ENCODE results near the gene WDR37.
"Not testable (repeated sequence)": the region's sequence is repeated elsewhere in the genome, so short reads cannot be mapped to it uniquely, and the experiment has no call there.

WDR37 gene

DNA sequence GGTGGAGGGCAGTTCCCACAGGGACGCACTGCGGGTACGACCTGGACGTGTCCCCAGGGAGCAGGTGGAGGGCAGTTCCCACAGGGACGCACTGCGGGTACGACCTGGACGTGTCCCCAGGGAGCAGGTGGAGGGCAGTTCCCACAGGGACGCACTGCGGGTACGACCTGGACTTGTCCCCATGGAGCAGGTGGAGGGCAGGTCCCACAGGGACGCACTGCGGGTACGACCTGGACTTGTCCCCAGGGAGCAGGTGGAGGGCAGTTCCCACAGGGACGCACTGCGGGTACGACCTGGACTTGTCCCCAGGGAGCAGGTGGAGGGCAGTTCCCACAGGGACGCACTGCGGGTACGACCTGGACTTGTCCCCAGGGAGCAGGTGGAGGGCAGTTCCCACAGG is 17.4 kb upstream of the WDR37 start:
- DNase-seq (ENCODE audit: low read depth, low spot score); H3K4me3 ChIP-seq (ENCODE audit: low read length): not testable (repeated sequence)

DNA sequence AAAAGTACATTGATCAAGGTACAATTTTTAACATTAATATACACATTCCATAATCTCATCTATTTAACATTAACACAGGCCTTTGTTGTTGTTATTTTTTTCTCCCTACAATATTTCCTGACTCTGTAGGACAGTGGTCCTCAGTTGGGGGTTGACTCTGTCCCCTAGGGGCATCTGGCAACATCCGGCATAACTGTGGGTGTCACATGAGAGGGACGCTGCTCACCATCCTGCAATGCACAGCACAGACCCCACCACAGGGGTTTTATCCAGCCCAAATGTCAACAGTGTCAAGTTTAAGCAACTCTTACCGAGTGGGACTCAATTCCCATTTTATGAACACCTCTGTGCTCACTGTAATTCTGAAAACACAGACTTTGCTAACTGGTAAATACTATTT is 16.1 kb upstream of the WDR37 start:
- no peak overlapping the region for H3K4me3 ChIP-seq (ENCODE audit: low read length)
- no peak for DNase-seq (ENCODE audit: low read depth, low spot score)

GRCh38 chr10:1041514-1041913 is 14.7 kb upstream of the WDR37 start:
- H3K4me3 ChIP-seq (ENCODE audit: low read length), result no peak overlapping the region
- DNase-seq (ENCODE audit: low read depth, low spot score), result no peak

DNA sequence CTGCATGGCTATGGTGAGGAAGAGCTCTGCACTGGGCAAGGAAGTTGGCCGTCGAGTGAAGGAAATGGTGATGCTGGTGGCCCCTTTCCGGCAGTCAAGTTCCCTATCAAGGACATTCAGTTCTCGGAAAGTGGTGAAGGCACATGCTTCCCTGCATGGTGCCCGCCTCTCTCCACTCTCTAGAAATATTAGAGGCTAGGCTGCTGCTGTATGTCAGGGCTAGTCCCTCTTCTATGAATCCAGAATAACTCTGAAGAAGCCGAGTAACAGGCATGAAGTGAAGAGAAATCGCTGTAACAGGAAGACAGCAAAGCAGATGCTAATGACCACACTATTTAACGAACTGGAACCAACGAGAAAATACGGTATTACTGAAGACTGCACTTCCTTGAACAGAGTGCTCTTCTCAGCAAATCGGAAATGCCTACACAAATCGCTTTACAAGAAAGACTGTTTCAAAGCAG is 12.6 kb upstream of the WDR37 start:
- no peak overlapping the region for H3K4me3 ChIP-seq (ENCODE audit: low read length)
- no peak for DNase-seq (ENCODE audit: low read depth, low spot score)

DNA sequence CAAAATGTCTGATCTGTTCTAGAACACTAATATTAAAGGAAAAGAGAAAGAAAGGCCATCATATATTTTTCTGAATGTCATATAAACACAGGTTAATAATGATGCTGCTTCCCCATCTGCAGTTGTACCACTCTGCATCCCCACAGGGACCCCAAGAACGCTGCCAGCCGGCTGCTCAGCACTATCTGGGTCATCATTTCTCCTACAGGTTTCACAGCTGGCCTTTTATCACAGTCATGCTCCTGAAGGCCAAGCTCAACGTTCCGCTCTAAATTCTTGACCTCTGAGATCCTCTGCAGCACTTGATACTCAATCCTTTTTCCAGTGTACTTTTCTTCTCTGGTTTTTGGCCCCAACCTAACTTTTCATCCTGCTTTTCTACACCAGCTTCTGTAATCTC is 12.0 kb upstream of the WDR37 start:
- no peak overlapping the region for H3K4me3 ChIP-seq (ENCODE audit: low read length)
- no peak for DNase-seq (ENCODE audit: low read depth, low spot score)

GRCh38 chr10:1044964-1045363 is 11.2 kb upstream of the WDR37 start:
- no peak for DNase-seq (ENCODE audit: low read depth, low spot score)
- no peak overlapping the region for H3K4me3 ChIP-seq (ENCODE audit: low read length)

- DNase-seq (ENCODE audit: low read depth, low spot score), result no peak
- H3K4me3 ChIP-seq (ENCODE audit: low read length), result no peak overlapping the region
These were observed 10.8 kb upstream of the WDR37 start for GRCh38 chr10:1045415-1045814.

DNA sequence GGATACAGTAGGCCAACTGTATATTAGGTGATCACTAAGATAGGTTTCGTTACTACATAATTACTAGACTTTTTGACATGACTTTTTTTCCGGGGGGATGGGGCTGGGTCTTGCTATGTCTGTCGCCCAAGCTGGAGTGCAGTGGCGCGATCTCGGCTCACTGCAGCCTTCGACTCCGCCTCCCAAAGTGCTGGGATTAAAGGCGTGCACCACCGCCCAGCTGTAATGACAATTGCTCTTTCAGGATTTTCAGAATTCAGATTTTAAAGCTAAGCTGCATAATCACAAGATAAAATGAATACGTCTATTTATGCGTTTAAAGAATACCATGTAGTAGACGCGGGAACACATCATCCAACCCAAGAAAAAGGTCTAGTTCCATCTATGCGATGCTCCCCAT is 8.2 kb upstream of the WDR37 start:
- DNase-seq (ENCODE audit: low read depth, low spot score), result no peak
- H3K4me3 ChIP-seq (ENCODE audit: low read length), result peak overlapping the region; percentile 99

DNA sequence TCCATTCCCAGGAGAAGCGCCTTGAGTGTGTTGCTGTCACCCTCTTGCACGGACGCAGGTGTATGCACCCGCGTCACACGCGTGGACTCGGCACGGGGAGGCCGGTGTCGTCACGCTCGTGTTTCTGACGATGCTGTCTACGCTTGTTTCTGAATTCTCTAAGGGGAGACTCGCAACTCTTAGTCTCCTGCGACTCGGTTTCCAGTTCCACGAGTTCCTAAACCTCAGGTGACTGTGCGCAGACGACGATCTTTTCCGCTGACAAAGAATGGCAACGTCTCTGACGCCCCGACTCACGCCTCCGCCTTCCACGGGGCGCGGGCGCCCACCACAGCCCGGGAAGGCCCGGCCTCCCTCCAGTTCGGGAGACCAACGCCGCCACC is 7.8 kb upstream of the WDR37 start:
- DNase-seq (ENCODE audit: low read depth, low spot score), result no peak
- H3K4me3 ChIP-seq (ENCODE audit: low read length), result peak overlapping the region; percentile 99

GRCh38 chr10:1048732-1049424 is 7.3 kb upstream of the WDR37 start, which contains the start of gene IDI1:
Gene IDI1 (minus strand): TSS chr10:1049119. CDS start chr10:1049003, 116 bp downstream.
- peak; percentile 98 for DNase-seq (ENCODE audit: low read depth, low spot score)
- H3K4me3 ChIP-seq (ENCODE audit: low read length), result peak within 1 kb of the TSS; percentile 99

- H3K4me3 ChIP-seq (ENCODE audit: low read length), result peak overlapping the region; percentile 99
- no peak for DNase-seq (ENCODE audit: low read depth, low spot score)
These were observed 6.7 kb upstream of the WDR37 start for GRCh38 chr10:1049425-1049958.

DNA sequence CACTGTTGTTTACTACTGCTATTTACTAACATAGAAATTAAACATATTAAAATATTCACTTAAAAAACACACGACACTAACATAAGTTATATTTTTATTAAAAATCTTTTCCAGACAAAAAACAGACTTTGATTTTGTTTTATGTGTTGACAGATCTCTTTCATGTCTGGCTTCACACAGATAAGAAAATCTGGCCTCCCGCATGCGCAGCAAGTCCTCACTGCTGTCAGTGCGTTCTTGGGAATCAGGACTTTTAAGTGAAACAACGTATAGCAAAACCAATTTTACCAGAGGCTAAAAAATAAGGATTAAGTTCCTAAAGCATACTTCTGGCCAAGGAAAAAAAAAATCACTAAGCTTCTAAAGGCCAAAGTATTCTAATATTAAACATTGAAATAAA is 6.0 kb upstream of the WDR37 start:
- peak; percentile 57 for DNase-seq (ENCODE audit: low read depth, low spot score)
- H3K4me3 ChIP-seq (ENCODE audit: low read length), result peak overlapping the region; percentile 99

- no peak for DNase-seq (ENCODE audit: low read depth, low spot score)
These were observed 5.6 kb upstream of the WDR37 start for GRCh38 chr10:1050554-1050953.

DNA sequence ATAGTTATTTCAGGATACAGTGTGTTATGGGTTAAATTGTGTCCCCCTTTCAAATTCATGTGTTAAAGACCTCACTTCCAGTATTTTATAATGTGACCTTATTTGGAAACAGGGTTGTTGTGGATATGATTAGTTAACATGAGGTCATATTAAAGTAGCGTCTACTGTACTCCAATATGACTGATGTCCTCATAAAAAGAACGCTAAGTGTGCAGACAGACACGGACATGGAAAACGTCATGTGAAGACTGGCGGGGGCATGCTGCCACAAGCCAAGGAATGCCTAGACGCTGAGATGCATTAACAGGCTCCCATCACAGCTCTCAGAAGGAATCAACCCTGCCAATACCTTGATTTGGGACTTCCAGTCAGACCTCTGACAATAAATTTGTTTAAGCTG is 1.5 kb upstream of the WDR37 start:
- no peak overlapping the region; the same call in 1 of the 2 replicates for H3K4me3 ChIP-seq (ENCODE audit: low read length)
- DNase-seq (ENCODE audit: low read depth, low spot score), result no peak

More at GRCh38 chr10:1050554-1050953, 5.6 kb upstream of the WDR37 start:
- H3K4me3 ChIP-seq (ENCODE audit: low read length), result peak overlapping the region; percentile 99

DNA sequence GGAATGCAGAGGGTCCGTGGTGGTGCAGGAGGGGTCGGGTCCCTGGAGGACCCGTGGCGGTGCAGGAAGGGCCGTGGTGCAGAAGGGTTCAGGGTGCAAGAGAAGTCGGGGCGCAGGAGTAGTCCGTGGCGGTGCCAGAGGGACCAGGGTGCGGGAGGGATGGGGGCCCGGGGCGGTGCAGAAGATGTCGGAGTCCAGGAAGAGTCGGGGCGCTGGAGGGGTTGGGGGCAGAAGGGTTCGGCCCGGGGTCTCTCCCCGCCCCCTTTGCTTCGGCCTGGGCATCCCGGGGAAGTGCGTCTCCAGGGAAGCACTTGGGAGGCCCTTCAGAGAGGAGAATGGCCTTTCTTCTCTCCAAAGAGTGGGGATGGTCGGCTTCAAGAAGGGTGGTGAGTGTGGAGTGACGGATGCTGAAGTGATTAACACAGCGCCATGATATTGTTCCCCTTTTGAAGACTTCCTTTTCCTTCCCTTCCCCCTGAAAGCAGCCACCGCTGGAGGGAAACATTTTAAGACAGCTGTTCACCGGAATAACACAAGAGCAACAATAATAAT is 997 bp downstream of the WDR37 start:
- DNase-seq (ENCODE audit: low read depth, low spot score), result no peak
- peak overlapping the region; percentile 89 for H3K4me3 ChIP-seq (ENCODE audit: low read length)

DNA sequence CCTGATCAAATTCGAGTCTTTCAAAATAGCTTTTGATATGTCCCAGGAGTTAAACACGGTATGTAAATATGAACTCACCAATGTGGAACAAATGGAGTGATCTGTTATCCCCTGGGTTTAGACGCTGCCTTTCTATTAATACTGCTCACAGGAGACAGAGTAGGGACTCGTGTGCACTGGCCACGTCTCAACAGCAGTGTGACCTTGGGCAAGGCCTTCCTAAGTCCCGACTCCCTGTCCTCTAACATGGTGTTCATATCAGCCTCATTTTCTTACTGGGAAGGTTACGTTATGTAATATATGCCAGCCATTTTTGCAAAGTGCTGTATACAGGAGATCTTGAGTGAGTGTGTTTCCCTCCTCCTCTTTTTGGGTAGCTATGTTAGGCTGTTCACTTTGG is 1.8 kb downstream of the WDR37 start:
- DNase-seq (ENCODE audit: low read depth, low spot score), result no peak
- H3K4me3 ChIP-seq (ENCODE audit: low read length), result peak overlapping the region; percentile 89

DNA sequence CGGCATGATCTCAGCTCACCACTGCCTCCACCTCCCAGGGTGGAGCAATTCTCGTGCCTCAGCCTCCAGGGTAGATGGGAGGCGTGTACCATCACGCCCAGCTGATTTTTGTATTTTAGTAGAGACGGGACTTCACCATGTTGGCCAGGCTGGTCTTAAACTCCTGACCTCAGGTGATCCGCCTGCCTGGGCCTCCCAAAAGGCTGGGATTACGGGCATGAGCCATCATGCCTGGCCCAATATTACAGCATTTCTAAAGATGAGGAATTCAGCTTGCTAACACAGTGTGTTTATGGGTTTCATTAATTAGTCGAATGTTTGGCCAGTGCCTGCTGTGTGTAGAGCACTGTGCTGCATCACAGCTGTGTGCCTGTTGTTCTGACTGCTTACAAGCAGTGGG is 3.7 kb downstream of the WDR37 start:
- DNase-seq (ENCODE audit: low read depth, low spot score), result no peak
- H3K4me3 ChIP-seq (ENCODE audit: low read length), result no peak overlapping the region

GRCh38 chr10:1061930-1062774 is 6.0 kb downstream of the WDR37 start:
- peak overlapping the region; percentile 28 for H3K4me3 ChIP-seq (ENCODE audit: low read length)
- DNase-seq (ENCODE audit: low read depth, low spot score), result peak; percentile 72

DNA sequence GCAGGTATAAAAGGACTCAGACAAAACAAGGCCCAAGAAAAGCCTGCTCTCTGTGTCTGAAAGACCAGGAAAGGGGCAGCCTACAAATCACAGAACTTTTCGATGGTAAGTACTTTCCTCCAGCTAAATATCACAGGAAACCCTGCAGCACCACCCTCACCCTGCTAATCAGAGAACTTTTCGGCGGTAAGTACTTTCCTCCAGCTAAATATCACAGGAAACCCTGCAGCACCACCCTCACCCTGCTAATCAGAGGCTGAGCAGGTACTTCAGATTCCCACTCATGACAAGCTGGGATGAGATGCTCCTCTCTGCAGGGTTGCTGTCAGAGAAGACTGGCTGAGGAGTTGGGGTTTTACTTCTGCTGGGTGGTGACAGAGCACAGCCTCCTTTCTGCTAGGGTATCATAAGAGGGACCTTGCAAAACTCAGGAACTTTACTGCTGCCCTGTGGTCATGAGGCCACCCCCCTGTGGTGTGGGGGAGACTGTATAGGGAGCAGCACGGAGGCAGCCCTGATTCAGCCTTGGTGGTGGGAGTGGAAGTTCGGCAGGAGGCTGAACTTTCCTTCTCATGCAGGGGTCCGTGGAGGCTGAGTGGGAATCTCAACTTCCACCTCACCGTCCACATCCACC is 7.2 kb downstream of the WDR37 start:
- H3K4me3 ChIP-seq (ENCODE audit: low read length), result no peak overlapping the region
- DNase-seq (ENCODE audit: low read depth, low spot score), result no peak

DNA sequence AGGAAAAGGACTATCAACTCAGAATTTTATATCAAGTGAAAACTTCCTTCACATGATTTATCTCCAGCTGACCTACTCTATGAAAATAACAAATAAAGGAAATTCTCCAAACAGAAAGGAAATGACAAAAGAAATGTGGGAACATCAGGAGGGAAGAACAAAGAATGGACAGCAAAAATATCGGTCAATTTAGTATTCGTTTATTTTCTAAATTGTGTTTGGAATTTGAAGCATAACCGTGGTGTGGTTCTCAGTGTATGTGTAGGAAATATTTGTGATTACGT is 8.7 kb downstream of the WDR37 start:
- no peak for DNase-seq (ENCODE audit: low read depth, low spot score)
- no peak overlapping the region for H3K4me3 ChIP-seq (ENCODE audit: low read length)

All from Jurkat, Clone E6-1 (cell line).